HG03442 (cell line): Measurements from ENCODE around the gene LTBP1.
"Not testable (repeated sequence)": the region's sequence is repeated elsewhere in the genome, so short reads cannot be mapped to it uniquely, and the experiment has no call there.

Experiments
- ATAC-seq: cut with Tn5 transposase; IDR thresholded peaks from one replicate; pipeline ENCODE4 v1.9.1; 2021; ENCODE audit warnings: mild to moderate bottlenecking, moderate library complexity; ENCODE audit not compliant: unreplicated experiment

Gene LTBP1

GRCh38 chr2:32946314-32947075, at the start of gene LTBP1:
Gene LTBP1, plus strand, starts transcription at chr2:32946953. Its CDS starts 372 bp downstream, at chr2:32947325.
- peak; percentile 71 for ATAC-seq

GRCh38 chr2:32900246-32900973, 46.3 kb upstream of the LTBP1 start:
- ATAC-seq, result no peak

- no peak for ATAC-seq
These were observed 45.4 kb upstream of the LTBP1 start for GRCh38 chr2:32901313-32901712.

- ATAC-seq, result no peak
These were observed 44.6 kb upstream of the LTBP1 start for GRCh38 chr2:32902174-32902573.

GRCh38 chr2:32902986-32903385, 43.8 kb upstream of the LTBP1 start:
- ATAC-seq, result no peak

- no peak for ATAC-seq
These were observed 42.7 kb upstream of the LTBP1 start for GRCh38 chr2:32904074-32904473.

- ATAC-seq, result no peak
These were observed 42.0 kb upstream of the LTBP1 start for GRCh38 chr2:32904751-32905150.

- no peak for ATAC-seq
These were observed 41.5 kb upstream of the LTBP1 start for GRCh38 chr2:32905270-32905669.

GRCh38 chr2:32910883-32911598, 35.7 kb upstream of the LTBP1 start:
- ATAC-seq, result peak; percentile 88

GRCh38 chr2:32915694-32916093, 31.1 kb upstream of the LTBP1 start:
- no peak for ATAC-seq

GRCh38 chr2:32918774-32919173, 28.0 kb upstream of the LTBP1 start:
- no peak for ATAC-seq

GRCh38 chr2:32919901-32920300, 26.9 kb upstream of the LTBP1 start:
- not testable (repeated sequence) for ATAC-seq

GRCh38 chr2:32921486-32921885, 25.3 kb upstream of the LTBP1 start:
- not testable (repeated sequence) for ATAC-seq

GRCh38 chr2:32922501-32922900, 24.3 kb upstream of the LTBP1 start:
- ATAC-seq, result no peak

GRCh38 chr2:32923109-32923508, 23.6 kb upstream of the LTBP1 start:
- no peak for ATAC-seq

- no peak for ATAC-seq
These were observed 21.4 kb upstream of the LTBP1 start for GRCh38 chr2:32925283-32925815.

GRCh38 chr2:32925976-32926707, 20.6 kb upstream of the LTBP1 start:
- no peak for ATAC-seq

GRCh38 chr2:32926708-32927084, 20.1 kb upstream of the LTBP1 start:
- no peak for ATAC-seq

GRCh38 chr2:32930436-32930835, 16.3 kb upstream of the LTBP1 start:
- no peak for ATAC-seq

- ATAC-seq, result no peak
These were observed 15.2 kb upstream of the LTBP1 start for GRCh38 chr2:32931519-32931918.
